ENCODE results near the gene HS1BP3.

DNA sequence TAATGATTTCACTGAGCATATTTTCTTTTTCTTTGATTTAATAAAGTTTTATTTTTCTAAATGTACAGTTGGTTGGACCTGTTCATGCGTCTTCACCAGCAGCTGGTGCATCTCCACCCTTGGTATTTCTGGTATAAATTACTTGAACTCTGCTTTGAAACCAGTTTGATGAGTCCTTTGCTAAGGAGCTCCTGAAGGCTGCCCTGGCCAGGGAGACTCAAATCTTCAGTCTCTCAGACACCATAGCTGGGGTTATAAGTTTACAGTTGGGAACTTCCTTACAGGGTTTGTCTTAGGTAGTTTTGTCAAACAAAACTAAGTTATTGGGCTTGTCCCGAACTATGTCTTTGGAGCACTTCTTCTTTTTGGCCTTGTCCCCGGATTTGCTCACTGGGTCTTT lies 44.7 kb downstream of the HS1BP3 start:
- no peak for TF ChIP-seq RAD21 (IDR thresholded peaks at IDR 0.05; ENCODE audit: low read depth)
- TF ChIP-seq, protein P1, sequence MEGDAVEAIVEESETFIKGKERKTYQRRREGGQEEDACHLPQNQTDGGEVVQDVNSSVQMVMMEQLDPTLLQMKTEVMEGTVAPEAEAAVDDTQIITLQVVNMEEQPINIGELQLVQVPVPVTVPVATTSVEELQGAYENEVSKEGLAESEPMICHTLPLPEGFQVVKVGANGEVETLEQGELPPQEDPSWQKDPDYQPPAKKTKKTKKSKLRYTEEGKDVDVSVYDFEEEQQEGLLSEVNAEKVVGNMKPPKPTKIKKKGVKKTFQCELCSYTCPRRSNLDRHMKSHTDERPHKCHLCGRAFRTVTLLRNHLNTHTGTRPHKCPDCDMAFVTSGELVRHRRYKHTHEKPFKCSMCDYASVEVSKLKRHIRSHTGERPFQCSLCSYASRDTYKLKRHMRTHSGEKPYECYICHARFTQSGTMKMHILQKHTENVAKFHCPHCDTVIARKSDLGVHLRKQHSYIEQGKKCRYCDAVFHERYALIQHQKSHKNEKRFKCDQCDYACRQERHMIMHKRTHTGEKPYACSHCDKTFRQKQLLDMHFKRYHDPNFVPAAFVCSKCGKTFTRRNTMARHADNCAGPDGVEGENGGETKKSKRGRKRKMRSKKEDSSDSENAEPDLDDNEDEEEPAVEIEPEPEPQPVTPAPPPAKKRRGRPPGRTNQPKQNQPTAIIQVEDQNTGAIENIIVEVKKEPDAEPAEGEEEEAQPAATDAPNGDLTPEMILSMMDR (IDR thresholded peaks at IDR 0.05 in 2 of 3, conservative IDR thresholded peaks at IDR 0.05 in 1 of 3; ENCODE audit: borderline replicate concordance in 1 of 3, insufficient read depth in 1 of 3, low read depth in 2 of 3, low read length in 2 of 3), result no peak
- TF ChIP-seq POLR2A (IDR thresholded peaks at IDR 0.05; ENCODE audit: borderline replicate concordance, extremely low read depth, insufficient read depth, insufficient read length), result no peak
- TF ChIP-seq SRF (IDR thresholded peaks at IDR 0.05; ENCODE audit: low read depth), result no peak
- no peak for TF ChIP-seq SP1 (IDR thresholded peaks at IDR 0.05; ENCODE audit: low read depth)
- no peak for TF ChIP-seq EZH2 (IDR thresholded peaks at IDR 0.05)
- no peak for TF ChIP-seq POLR2AphosphoS5 (IDR thresholded peaks at IDR 0.05; ENCODE audit: low read depth, low read length)
- TF ChIP-seq, protein P2, sequence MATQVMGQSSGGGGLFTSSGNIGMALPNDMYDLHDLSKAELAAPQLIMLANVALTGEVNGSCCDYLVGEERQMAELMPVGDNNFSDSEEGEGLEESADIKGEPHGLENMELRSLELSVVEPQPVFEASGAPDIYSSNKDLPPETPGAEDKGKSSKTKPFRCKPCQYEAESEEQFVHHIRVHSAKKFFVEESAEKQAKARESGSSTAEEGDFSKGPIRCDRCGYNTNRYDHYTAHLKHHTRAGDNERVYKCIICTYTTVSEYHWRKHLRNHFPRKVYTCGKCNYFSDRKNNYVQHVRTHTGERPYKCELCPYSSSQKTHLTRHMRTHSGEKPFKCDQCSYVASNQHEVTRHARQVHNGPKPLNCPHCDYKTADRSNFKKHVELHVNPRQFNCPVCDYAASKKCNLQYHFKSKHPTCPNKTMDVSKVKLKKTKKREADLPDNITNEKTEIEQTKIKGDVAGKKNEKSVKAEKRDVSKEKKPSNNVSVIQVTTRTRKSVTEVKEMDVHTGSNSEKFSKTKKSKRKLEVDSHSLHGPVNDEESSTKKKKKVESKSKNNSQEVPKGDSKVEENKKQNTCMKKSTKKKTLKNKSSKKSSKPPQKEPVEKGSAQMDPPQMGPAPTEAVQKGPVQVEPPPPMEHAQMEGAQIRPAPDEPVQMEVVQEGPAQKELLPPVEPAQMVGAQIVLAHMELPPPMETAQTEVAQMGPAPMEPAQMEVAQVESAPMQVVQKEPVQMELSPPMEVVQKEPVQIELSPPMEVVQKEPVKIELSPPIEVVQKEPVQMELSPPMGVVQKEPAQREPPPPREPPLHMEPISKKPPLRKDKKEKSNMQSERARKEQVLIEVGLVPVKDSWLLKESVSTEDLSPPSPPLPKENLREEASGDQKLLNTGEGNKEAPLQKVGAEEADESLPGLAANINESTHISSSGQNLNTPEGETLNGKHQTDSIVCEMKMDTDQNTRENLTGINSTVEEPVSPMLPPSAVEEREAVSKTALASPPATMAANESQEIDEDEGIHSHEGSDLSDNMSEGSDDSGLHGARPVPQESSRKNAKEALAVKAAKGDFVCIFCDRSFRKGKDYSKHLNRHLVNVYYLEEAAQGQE (IDR thresholded peaks at IDR 0.05; ENCODE audit: low read depth), result no peak
- no peak for TF ChIP-seq EZH2phosphoT487 (IDR thresholded peaks at IDR 0.05; ENCODE audit: borderline replicate concordance)
- TF ChIP-seq YY1 (IDR thresholded peaks at IDR 0.05; ENCODE audit: extremely low read depth, insufficient replicate concordance, low read depth, low read length), result no peak

Measured in HCT116 (cell line).